Stomach (tissue), 9 donors: ENCODE results near the gene H2BK1. TPM values are rescaled to one million over a fixed set of nuclear protein-coding genes. Genes with fewer than 3 reads are reported as not detected.

Experiments
- DNase-seq, 2 donors: peaks; one replicate each; pipeline versions ENCODE4 v3.0.0 to v3.0.0-alpha.2; 2013 to 2019
- H3K27ac ChIP-seq, 5 donors: fragments of 200-600 bp in 4 of 5; sonication (generic) in 4 of 5; one replicate each; pipeline ENCODE4 v1.5.1; 2013 to 2019; ENCODE audit warnings: mild to moderate bottlenecking in 1 of 5, moderate library complexity in 1 of 5
- H3K27me3 ChIP-seq, 3 donors: fragments of 200-600 bp; sonication (generic); one replicate each; pipeline ENCODE4 v1.5.1; 2017 to 2019; ENCODE audit warnings: mixed run types in 1 of 3
- H3K36me3 ChIP-seq, 4 donors: fragments of 200-600 bp; sonication (generic); 1 replicate in 3 of 4; 2 replicates in 1 of 4; pipeline ENCODE4 v1.5.1; 2016 to 2019
- H3K4me1 ChIP-seq, 4 donors: fragments of 200-600 bp; sonication (generic); one replicate each; pipeline ENCODE4 v1.5.1; 2016 to 2019
- H3K4me3 ChIP-seq, 4 donors: fragments of 200-600 bp; sonication (generic) in 3 of 4; one replicate each; pipeline ENCODE4 v1.5.1; 2016 to 2019; ENCODE audit warnings: mild to moderate bottlenecking in 1 of 4
- H3K9me3 ChIP-seq, 4 donors: fragments of 200-600 bp; sonication (generic); one replicate each; pipeline ENCODE4 v1.5.1; 2016 to 2019
- EP300 ChIP-seq: sonication (generic); formaldehyde crosslinking; IDR thresholded peaks from one replicate; pipeline ENCODE4 v1.6.1; 2017; ENCODE audit warnings: antibody characterized with exemption
- POLR2A ChIP-seq, 4 donors: fragments of 450-650 bp; IDR thresholded peaks; one replicate each; pipeline ENCODE4 v1.6.1; 2016; ENCODE audit warnings: antibody characterized with exemption in 4 of 4, control low read depth in 2 of 4, mild to moderate bottlenecking in 1 of 4, moderate library complexity in 1 of 4
- POLR2AphosphoS5 ChIP-seq, 3 donors: sonication (generic); formaldehyde crosslinking; IDR thresholded peaks; one replicate each; pipeline ENCODE4 v1.6.1; 2016; ENCODE audit warnings: antibody characterized with exemption in 3 of 3
- WGBS, 5 donors: extraction: QIAGEN DNeasy Blood & Tissue Kit in 3 of 5; methylation state at CpG; one replicate each; pipeline versions ENCODE4 v1.1.5 to v1.1.7; 2013 to 2018; 5-methylcytosine and 5-hydroxymethylcytosine counted together
- intact Hi-C: fragments of 100-400 bp; cut with DNase I; formaldehyde crosslinking; loops from one replicate; pipeline ENCODE4 v1.15.1; 2023; ENCODE audit warnings: low total_unique reads
- polyA plus RNA-seq, 3 donors: library from polyadenylated mRNA; stranded (reverse); fragments of 200-250 nt; gene quantifications; one replicate each; pipeline ENCODE4 v1.2.3, GENCODE V29; 2013
- total RNA-seq, 5 donors: library from RNA; depleted of rRNA; stranded (reverse); fragments of >200 nt; gene quantifications; one replicate each; pipeline versions ENCODE4 v1.1.0 to v1.2.3, GENCODE V29; 2014 to 2016
- TF ChIP-seq, protein P1 (sequence below), 7 experiments: fragments of 450-650 bp in 4 of 7; fragments of 200-600 bp in 3 of 7; sonication (generic) in 3 of 7; IDR thresholded peaks; one replicate each; pipeline ENCODE4 v1.5.1; 2016 to 2019; ENCODE audit warnings: antibody characterized with exemption in 7 of 7, control low read depth in 2 of 7, mild to moderate bottlenecking in 1 of 7
- donor health status: healthy with polysubstance abuse.
- donor health status: Bipolar disorder and iron deficiency.
- donor health status: healthy.

H2BK1 gene
- total and polyA plus RNA-seq, 8 donors, result not detected

GRCh38 chr7:151179287-151179860 is 30.9 kb downstream of the H2BK1 start:
- H3K9me3 ChIP-seq, result no peaks in the 10 kb centered on the region
- intact Hi-C loops, result no loop called here
- WGBS, 5 donors, result 70 to 88% (median 75%) methylated on average over 7 to 8 of the region's 8 CpGs

DNA sequence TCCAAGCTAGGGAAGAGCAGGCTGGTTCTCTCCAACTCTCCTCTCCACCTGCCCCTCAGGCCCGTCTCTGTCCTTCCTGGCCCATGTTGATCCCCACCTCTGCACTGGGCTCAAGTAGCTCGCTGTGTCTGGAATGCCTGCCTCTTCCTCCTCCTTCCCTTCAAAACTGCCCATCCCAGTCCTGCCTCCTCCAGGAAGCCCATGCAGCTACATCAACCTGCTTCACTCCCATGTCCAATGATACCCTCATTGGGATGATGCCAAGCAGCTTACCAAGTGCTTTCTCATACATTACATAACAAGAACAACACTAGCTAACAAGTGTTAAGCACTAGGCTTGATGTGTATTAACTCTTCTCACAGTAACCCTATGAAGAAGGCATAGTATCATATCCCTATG is 31.5 kb downstream of the H2BK1 start:
- TF ChIP-seq POLR2AphosphoS5 (IDR thresholded peaks at IDR 0.05) (no peak), EP300 (no peak), POLR2A (IDR thresholded peaks at IDR 0.05) (no peak)
- TF ChIP-seq, protein P1, sequence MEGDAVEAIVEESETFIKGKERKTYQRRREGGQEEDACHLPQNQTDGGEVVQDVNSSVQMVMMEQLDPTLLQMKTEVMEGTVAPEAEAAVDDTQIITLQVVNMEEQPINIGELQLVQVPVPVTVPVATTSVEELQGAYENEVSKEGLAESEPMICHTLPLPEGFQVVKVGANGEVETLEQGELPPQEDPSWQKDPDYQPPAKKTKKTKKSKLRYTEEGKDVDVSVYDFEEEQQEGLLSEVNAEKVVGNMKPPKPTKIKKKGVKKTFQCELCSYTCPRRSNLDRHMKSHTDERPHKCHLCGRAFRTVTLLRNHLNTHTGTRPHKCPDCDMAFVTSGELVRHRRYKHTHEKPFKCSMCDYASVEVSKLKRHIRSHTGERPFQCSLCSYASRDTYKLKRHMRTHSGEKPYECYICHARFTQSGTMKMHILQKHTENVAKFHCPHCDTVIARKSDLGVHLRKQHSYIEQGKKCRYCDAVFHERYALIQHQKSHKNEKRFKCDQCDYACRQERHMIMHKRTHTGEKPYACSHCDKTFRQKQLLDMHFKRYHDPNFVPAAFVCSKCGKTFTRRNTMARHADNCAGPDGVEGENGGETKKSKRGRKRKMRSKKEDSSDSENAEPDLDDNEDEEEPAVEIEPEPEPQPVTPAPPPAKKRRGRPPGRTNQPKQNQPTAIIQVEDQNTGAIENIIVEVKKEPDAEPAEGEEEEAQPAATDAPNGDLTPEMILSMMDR (IDR thresholded peaks at IDR 0.05), result no peak
- peaks cover 0 to 78% (median 35%) of the 10 kb centered on the region in 3 donors for H3K27me3 ChIP-seq
- peaks cover 0 to 6% (median 2%) of the 10 kb centered on the region in 4 donors for H3K4me1 ChIP-seq
- no peak overlapping the region for H3K27ac ChIP-seq
- H3K36me3 ChIP-seq, result no peaks in the 10 kb centered on the region
- no peak for DNase-seq
- 50 to 79% (median 64%) methylated on average over 2 of the region's 2 CpGs for WGBS, 5 donors
- intact Hi-C loops, result no loop called here
- H3K9me3 ChIP-seq, result no peaks in the 10 kb centered on the region
- no peak overlapping the region for H3K4me3 ChIP-seq

More at GRCh38 chr7:151179287-151179860, 30.9 kb downstream of the H2BK1 start:
- Histone ChIP-seq H3K27ac (no peak overlapping the region), H3K27me3 (peaks cover 0 to 72% (median 29%) of the 10 kb centered on the region in 3 donors), H3K36me3 (no peaks in the 10 kb centered on the region), H3K4me3 (no peak overlapping the region), H3K4me1 (peaks cover 0 to 6% (median 2%) of the 10 kb centered on the region in 4 donors)
- no peak for TF ChIP-seq POLR2AphosphoS5 (IDR thresholded peaks at IDR 0.05)
- no peak for TF ChIP-seq EP300
- TF ChIP-seq, protein P1 (IDR thresholded peaks at IDR 0.05), result no peak
- TF ChIP-seq POLR2A (IDR thresholded peaks at IDR 0.05), result no peak
- no peak for DNase-seq

DNA sequence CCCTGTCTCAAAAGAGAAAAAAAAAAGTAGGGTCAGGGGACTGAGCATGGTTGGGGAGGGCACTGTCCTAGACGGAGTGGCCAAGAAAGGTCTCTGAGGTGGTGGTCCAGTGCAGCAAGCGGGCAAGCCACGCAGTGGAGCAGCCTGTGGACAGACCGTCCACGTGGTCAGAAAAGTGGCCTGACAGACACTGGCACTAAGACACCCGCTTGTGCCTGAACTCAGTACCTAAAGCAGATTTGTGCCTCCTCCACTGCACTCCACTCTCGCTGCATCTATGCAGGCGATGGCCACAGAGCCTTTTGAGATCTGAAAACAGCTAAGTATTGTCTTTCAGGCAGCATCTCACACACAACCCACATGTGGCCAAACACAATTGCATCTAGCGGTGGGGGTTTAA is 32.1 kb downstream of the H2BK1 start:
- 89 to 92% (median 90%) methylated on average over 9 of the region's 9 CpGs for WGBS, 5 donors
- peaks cover 0 to 79% (median 41%) of the 10 kb centered on the region in 3 donors for H3K27me3 ChIP-seq
- intact Hi-C loops, result no loop called here
- no peaks in the 10 kb centered on the region for H3K9me3 ChIP-seq
- H3K27ac ChIP-seq, result no peak overlapping the region
- peak in 1 of 2 donors; percentile 3 for DNase-seq
- H3K4me3 ChIP-seq, result no peak overlapping the region
- peaks cover 0 to 6% (median 2%) of the 10 kb centered on the region in 4 donors for H3K4me1 ChIP-seq
- TF ChIP-seq, protein P1 (IDR thresholded peaks at IDR 0.05), result no peak
- TF ChIP-seq POLR2A (IDR thresholded peaks at IDR 0.05) (no peak), POLR2AphosphoS5 (IDR thresholded peaks at IDR 0.05) (no peak), EP300 (no peak)
- no peaks in the 10 kb centered on the region for H3K36me3 ChIP-seq

DNA sequence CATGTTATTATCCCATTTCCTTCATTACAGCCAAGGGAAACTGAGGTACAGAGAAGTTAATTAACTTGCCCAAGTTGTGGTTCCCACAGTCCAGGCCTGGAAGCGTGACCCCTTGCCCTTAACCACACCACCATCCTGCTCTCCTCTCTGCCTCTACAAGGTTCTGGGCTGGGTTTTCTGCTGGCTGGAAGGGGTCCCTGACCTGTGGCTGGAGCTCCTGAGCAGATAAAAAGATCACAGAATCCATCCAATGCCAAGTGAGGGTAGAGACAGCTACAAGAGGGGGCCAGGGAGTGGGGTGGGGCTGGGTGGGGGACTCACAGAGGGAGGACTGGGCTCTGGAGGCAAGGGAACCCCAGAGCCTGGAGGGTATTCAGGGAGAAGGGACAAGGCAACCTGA is 33.0 kb downstream of the H2BK1 start:
- intact Hi-C loops, result no loop called here
- no peaks in the 10 kb centered on the region for H3K36me3 ChIP-seq
- H3K4me3 ChIP-seq, result no peak overlapping the region
- no peak overlapping the region for H3K27ac ChIP-seq
- peaks cover 0 to 10% (median 4%) of the 10 kb centered on the region in 4 donors for H3K4me1 ChIP-seq
- 58 to 92% (median 84%) methylated on average over 1 of the region's 1 CpG for WGBS, 5 donors
- TF ChIP-seq, protein P1 (IDR thresholded peaks at IDR 0.05), result no peak
- TF ChIP-seq POLR2AphosphoS5 (IDR thresholded peaks at IDR 0.05) (no peak), EP300 (no peak)
- no peaks in the 10 kb centered on the region for H3K9me3 ChIP-seq
- peaks cover 0 to 88% (median 47%) of the 10 kb centered on the region in 3 donors for H3K27me3 ChIP-seq
- DNase-seq, result peak in 1 of 2 donors; percentile 5
